Stimulated activated CD8-positive, alpha-beta memory T cell treated with anti-CD3 and anti-CD28 coated beads, Interleukin-7, amount 100 ng/mL, for 24 hours (primary cell): ENCODE results near the gene GSTO2.

Experiments
- DNase-seq: peaks from one replicate; pipeline ENCODE4 v3.0.0-alpha.2; 2020; ENCODE audit warnings: low read depth

GSTO2 gene

GRCh38 chr10:104253606-104254410 is 15.2 kb upstream of the GSTO2 start:
- DNase-seq, result no peak

GRCh38 chr10:104254493-104255310 is 14.3 kb upstream of the GSTO2 start, which contains the start of gene GSTO1:
TSS of gene GSTO1 (plus strand) at chr10:104254892. CDS start at chr10:104254929, 37 bp downstream.
- DNase-seq, result no peak

DNA sequence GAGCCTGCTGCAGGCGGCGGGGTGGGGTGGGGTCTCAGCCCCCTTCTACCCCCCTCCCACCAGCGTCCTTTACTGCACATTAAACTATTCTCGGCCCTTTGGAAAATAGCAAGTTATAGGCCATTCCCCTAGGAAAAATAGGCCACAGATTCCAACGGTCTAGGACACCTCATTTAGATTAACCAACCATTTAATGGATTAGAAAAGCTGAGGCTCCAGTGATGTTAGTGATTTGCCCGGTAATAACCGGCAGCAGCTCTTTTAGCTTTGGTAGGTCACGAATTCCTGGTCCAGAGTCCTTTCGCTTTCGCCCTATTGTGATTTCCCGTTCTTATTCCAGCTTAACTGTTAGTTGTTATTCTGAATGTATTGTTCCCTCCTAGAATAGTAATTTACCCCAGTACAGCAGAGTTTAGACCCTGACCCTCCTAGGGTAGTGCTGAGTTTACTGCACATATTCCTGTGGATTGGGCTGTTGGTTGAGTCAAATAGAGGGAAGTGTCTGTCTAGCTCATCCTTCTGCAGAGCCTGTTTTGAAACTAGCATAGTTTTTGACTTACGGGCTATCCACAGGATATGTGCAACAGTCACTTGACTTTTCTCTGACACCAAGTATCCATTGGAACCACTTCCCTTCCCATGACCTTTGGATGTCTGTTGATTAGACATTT is 13.5 kb upstream of the GSTO2 start:
- DNase-seq, result no peak

DNA sequence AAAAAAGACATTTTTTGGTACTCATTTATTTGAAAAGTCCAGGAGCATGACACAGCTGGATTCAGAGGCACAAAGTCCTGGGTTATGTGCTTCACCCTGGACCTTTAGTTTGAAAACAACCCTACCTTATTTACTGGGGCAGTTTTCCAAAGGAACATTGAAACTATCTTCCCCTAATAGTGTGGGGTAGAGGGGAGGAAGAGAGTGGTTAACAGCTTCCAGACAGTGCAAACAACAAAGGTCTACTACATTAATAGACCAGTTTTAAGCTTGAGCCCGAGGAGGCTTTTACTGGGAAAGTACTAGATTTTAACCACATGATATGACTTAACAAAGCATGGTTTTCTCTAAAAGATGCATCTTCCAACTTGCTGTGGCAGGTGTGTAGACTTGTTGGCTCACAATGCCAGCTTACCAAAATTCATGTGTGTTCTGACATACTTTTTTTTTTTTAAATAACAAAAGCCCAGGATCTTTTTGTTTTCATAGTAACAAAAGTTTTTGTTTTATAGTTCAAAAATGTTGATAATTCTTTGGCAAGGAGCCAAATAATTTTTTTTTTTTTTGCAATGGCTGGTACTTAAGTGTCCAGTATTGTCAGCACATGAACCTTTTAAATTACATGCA is 12.5 kb upstream of the GSTO2 start:
- no peak for DNase-seq

- DNase-seq, result no peak
These were observed 11.7 kb upstream of the GSTO2 start for GRCh38 chr10:104257235-104257634.

- DNase-seq, result no peak
These were observed 10.8 kb upstream of the GSTO2 start for GRCh38 chr10:104258209-104258608.

DNA sequence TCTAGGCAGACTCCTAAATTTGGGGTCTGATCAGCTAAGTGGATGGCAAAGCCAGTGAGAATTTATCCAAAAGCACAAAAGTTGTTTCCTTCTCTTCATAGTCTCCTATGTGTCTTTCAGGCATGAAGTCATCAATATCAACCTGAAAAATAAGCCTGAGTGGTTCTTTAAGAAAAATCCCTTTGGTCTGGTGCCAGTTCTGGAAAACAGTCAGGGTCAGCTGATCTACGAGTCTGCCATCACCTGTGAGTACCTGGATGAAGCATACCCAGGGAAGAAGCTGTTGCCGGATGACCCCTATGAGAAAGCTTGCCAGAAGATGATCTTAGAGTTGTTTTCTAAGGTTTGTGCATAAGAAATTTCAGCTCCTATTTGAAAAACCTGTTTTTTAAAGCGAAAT is 9.5 kb upstream of the GSTO2 start:
- DNase-seq, result no peak

GRCh38 chr10:104259999-104260774 is 8.8 kb upstream of the GSTO2 start:
- DNase-seq, result no peak

DNA sequence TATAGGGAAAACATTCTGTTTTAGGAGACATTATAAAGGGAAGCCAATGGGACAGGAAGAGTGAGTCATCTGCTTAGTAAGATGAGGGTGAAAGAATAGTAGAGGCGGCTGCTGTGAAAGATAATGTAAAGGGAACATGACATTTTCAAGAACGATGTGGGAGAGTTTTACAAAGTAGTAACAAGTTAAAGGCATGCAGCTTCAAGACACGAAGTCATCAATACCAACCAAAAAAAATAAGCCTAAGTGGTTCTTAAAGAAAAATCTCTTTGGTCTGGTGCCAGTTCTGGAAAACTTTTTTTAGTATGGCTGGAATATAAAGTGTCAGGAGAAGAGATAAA is 8.2 kb upstream of the GSTO2 start:
- DNase-seq, result no peak

GRCh38 chr10:104262055-104262454 is 6.9 kb upstream of the GSTO2 start:
- no peak for DNase-seq

DNA sequence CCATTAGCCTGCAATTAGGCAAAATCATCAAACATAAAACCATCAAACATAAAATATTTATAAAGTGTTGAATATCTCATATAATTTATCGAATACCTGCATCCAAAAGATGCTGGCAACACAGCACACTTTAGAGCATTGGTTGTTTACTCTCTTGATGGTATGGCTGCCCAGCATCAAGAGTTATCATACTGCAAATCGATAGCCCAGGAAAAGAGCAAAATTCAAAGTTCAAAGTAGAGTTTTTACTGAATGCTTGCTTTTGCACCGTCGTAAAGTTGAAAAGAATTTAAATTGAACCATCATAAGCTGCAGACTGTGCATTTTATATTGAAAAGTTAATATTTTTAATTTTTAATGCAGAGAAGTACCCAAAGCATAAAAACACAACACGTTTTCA is 4.2 kb upstream of the GSTO2 start:
- no peak for DNase-seq

DNA sequence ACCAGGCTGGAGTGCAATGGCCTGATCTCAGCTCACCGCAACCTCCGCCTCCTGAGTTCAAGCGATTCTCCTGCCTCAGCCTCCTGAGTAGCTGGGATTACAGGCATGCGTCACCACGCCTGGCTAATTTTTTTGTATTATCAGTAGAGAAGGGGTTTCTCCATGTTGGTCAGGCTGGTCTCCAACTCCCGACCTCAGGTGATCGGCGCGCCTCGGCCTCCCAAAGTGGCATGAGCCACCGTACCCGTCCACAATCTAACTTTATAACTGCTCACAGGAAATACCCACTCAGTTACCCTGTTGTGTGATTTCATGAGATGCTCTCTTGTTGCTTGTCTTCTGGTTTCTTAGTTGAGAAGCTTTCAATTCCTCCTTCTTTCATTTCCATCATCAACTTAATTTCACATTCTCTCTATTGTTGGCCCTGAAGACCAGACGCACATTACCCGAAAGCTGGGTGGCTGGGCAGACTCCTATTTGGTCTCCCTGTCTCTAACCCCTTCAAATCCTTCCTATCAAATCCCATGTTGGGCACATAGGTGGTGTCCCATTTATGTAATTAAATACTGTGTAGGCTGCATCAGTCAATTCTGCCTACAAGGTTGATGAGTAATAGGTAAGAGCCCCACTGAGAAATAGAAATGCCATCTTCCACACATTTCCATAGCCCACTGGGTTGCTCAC is 1.1 kb upstream of the GSTO2 start:
- DNase-seq, result no peak

DNA sequence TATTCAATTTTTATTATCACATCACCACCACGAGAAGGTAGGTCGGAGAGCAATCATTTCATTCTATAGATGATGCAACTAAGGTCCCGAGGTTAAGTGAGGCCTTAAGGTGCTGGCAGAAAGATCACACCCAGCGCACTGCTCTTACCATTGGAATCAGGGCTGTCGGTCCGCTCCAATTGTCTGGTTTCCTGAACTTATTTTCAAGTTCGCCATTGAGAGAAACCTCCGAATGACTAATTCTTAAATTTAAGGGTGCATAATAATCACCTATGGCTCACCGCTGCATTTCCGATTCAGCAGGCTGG is 625 bp upstream of the GSTO2 start:
- no peak for DNase-seq

DNA sequence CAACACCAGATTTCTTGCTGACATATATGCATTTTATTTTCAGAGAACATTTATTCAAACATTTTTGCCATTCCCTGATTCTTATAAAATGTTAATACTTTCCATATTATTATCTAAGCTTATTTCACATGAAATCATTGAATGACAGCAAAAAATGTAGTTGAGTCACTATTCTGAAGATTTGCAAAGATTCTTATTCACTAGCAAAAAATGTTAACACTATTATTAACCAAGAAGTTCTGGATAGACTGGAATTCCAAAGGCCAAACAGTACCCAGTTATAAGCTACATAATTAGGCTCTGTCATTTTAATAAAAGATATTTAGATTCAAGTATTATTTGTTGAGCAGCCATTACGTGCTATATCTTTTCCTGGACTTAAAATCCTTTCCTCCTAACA is 4.3 kb downstream of the GSTO2 start:
- DNase-seq, result no peak

DNA sequence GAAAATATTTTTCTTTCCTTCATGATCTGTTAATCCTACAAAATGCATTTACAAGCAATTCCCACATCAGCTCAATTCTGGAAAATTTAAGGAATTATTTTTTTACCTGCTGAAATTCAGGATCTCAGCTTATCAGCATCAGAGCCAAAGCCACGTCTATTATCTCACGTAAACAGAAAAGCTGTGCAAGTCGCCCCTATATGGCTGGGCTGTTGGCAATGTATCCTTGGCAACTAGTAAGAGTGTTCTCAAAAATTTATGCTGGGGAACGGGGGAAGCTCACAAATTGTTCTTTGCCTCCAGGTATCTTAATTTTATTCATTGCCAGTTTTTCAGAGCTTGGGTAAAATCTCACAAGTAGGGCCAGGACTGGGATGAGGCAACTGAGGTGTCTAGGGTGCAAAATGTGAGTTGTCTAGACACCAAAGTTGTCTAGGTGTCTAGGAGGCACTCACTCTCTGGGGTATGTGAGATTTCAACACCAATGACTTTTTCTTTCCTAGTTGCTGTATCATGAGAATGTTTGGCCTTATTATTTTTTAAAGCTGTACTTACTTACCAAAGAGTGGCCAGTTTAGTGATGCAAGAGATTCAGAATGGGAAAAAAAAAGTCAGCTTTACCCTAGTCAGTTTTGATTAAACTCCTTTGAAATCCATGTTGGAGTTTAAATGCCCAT is 5.1 kb downstream of the GSTO2 start:
- DNase-seq, result no peak

- no peak for DNase-seq
These were observed 6.1 kb downstream of the GSTO2 start for GRCh38 chr10:104274762-104275721.

DNA sequence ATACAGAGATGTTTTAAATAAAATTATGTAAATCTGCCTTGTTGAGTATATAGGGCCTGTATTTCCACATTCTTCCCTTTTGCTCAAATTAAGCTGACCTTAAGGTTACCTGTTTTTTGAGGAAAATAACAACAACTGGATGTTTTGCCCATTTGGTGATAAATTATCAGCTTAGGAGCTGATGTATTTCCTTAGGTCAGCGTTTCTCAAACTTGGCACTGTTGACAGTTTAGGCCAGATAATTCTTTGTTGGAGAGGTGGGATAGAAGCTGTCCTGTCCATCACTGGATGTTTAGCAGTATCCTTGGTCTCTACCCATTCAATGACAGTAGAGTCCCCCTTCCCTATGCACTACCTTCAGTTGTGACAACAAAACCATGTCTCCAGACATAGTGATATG is 7.2 kb downstream of the GSTO2 start:
- DNase-seq, result no peak

- DNase-seq, result no peak
These were observed 8.8 kb downstream of the GSTO2 start for GRCh38 chr10:104277785-104278184.

DNA sequence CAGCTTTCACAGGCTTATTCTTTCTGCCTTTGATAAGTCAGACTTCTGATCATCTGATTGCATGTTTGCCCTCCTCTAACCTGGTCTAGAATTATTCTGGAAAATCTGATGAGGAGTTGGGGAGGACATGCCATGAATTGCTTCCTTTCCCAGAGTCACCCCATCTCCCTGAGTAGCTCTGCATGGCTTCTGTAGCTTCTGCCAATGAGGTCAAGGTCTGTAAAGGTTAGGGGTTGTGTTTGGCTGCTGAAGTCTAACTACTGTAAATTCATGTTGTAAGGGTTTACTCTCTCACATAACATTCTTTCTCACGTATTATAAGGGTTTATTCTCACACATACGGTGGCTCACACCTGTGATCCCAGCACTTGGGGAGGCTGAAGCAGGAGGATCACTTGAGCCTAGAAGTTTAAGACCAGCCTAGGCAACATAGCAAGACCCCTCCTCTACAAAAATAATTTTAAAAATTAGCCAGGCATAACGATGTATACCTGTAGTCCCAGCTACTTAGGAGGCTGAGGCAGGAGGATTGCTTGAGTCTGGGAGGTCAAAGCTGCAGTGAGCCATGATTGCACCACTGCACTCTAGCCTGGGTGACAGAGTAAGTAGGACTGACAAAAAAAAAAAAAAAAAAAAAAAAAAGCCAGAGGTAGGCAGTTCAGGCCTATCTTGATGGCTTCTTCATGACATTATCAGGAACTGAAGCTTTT is 10.7 kb downstream of the GSTO2 start:
- DNase-seq, result no peak
